ENCODE data around the gene COBLL1.

COBLL1 gene

DNA sequence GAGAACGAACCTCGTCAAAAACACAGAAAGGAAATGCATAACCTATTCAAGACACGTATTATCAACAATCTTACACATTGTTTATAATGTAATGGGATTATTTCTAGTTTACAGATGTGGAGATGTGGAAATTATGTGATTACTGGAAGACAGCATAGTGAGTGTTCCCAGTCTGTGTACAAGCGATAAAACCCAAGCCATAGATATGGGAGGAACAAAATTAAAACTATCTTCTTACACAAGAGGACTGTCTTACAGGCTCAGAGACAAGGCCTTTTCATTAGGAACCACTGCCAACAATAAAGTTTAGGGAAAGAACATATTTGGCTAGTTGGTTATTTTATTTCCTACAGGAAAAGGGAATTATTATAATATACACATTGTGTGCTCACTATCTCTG lies 20.3 kb downstream of the COBLL1 start:
- TF ChIP-seq, protein P1, sequence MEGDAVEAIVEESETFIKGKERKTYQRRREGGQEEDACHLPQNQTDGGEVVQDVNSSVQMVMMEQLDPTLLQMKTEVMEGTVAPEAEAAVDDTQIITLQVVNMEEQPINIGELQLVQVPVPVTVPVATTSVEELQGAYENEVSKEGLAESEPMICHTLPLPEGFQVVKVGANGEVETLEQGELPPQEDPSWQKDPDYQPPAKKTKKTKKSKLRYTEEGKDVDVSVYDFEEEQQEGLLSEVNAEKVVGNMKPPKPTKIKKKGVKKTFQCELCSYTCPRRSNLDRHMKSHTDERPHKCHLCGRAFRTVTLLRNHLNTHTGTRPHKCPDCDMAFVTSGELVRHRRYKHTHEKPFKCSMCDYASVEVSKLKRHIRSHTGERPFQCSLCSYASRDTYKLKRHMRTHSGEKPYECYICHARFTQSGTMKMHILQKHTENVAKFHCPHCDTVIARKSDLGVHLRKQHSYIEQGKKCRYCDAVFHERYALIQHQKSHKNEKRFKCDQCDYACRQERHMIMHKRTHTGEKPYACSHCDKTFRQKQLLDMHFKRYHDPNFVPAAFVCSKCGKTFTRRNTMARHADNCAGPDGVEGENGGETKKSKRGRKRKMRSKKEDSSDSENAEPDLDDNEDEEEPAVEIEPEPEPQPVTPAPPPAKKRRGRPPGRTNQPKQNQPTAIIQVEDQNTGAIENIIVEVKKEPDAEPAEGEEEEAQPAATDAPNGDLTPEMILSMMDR (IDR thresholded peaks at IDR 0.05; ENCODE audit: poor library complexity, severe bottlenecking): no peak
- DNase-seq (ENCODE audit: low spot score): no peak
- no peaks in the 10 kb centered on the region for H3K9me3 ChIP-seq (ENCODE audit: severe bottlenecking)
- ATAC-seq (ENCODE audit: low read depth): no peak
- H3K4me3 ChIP-seq (ENCODE audit: severe bottlenecking): no peak overlapping the region
- H3K36me3 ChIP-seq (ENCODE audit: low read depth): no peaks in the 10 kb centered on the region; the same call in 1 of the 2 replicates
- H3K27me3 ChIP-seq (ENCODE audit: insufficient read depth, poor library complexity, severe bottlenecking): no peaks in the 10 kb centered on the region
- no peak overlapping the region for H3K27ac ChIP-seq (ENCODE audit: poor library complexity, severe bottlenecking)
- peaks cover 20% of the 10 kb centered on the region for H3K4me1 ChIP-seq (ENCODE audit: insufficient read depth, poor library complexity, severe bottlenecking)

DNA sequence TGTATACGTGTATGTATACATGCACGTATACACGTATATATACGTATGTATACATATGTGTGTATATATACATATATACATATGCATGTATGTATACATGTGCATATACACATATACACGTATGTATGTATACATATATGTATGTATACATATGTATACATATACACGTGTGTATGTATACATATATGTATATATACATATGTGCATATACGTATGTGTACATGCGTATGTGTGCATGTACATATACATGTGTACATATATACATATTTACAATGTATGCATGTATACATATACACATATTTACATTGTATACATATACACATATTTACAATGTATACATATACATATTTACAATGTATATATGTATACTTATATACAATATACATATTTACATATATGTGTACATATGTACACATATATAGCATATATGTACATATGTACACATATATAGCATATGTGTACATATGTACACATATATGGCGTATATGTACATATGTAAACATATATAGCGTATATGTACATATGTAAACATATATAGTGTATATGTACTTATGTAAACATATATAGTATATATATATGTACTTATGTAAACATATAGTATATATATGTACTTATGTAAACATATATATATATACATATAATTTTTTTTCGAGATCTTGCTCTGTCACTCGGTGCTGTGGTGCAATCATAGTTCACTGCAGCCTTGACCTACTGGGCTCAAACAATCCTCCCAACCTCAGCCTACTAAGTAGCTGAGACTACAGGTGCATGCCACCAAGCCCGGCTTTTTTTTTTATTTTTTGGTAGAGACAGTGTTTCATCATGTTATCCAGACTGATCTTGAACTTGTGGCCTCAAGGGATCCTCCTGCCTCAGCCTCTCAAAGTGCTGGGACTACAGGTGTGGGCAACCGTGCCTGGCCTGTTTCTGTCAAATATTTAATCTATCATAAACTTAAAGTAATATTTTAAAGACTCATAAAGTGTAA lies 23.2 kb downstream of the COBLL1 start:
- H3K4me3 ChIP-seq (ENCODE audit: severe bottlenecking): no peak overlapping the region
- H3K4me1 ChIP-seq (ENCODE audit: insufficient read depth, poor library complexity, severe bottlenecking): no peaks in the 10 kb centered on the region
- H3K27me3 ChIP-seq (ENCODE audit: insufficient read depth, poor library complexity, severe bottlenecking): no peaks in the 10 kb centered on the region
- H3K36me3 ChIP-seq (ENCODE audit: low read depth): no peaks in the 10 kb centered on the region
- no peaks in the 10 kb centered on the region for H3K9me3 ChIP-seq (ENCODE audit: severe bottlenecking)
- ATAC-seq (ENCODE audit: low read depth): no peak
- TF ChIP-seq, protein P1 (IDR thresholded peaks at IDR 0.05; ENCODE audit: poor library complexity, severe bottlenecking): no peak
- no peak for DNase-seq (ENCODE audit: low spot score)
- no peak overlapping the region for H3K27ac ChIP-seq (ENCODE audit: poor library complexity, severe bottlenecking)

- Histone ChIP-seq H3K4me3 (ENCODE audit: severe bottlenecking) (no peak overlapping the region), H3K27ac (ENCODE audit: poor library complexity, severe bottlenecking) (no peak overlapping the region), H3K9me3 (ENCODE audit: severe bottlenecking) (no peaks in the 10 kb centered on the region), H3K36me3 (ENCODE audit: low read depth) (no peaks in the 10 kb centered on the region), H3K4me1 (ENCODE audit: insufficient read depth, poor library complexity, severe bottlenecking) (no peaks in the 10 kb centered on the region), H3K27me3 (ENCODE audit: insufficient read depth, poor library complexity, severe bottlenecking) (no peaks in the 10 kb centered on the region)
- DNase-seq (ENCODE audit: low spot score) (no peak), ATAC-seq (ENCODE audit: low read depth) (no peak)
- TF ChIP-seq, protein P1 (IDR thresholded peaks at IDR 0.05; ENCODE audit: poor library complexity, severe bottlenecking): no peak
These were observed 24.7 kb downstream of the COBLL1 start for GRCh38 chr2:164816900-164817299.

DNA sequence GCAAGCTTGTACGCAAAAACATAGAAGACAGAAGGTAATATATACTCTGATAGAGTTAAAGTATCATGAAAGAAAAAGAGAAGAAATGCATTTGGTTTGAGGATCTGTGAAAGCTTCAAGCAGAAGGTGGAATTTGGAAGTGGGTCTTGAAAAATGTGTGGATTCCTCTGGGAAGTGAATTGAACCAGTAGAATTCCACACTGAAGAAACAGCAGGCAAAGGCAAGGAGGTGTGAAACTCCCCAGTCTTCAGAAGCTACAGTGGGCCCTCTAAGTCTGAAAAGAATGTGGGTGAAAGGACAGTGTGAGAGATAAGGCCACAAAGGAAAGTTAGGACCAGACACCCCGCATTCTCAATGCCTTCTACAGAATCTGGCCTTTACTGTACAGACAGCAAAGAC lies 25.6 kb downstream of the COBLL1 start:
- TF ChIP-seq, protein P1 (IDR thresholded peaks at IDR 0.05; ENCODE audit: poor library complexity, severe bottlenecking): no peak
- Histone ChIP-seq H3K27me3 (ENCODE audit: insufficient read depth, poor library complexity, severe bottlenecking) (no peaks in the 10 kb centered on the region), H3K36me3 (ENCODE audit: low read depth) (no peaks in the 10 kb centered on the region), H3K4me1 (ENCODE audit: insufficient read depth, poor library complexity, severe bottlenecking) (no peaks in the 10 kb centered on the region), H3K9me3 (ENCODE audit: severe bottlenecking) (no peaks in the 10 kb centered on the region), H3K27ac (ENCODE audit: poor library complexity, severe bottlenecking) (no peak overlapping the region), H3K4me3 (ENCODE audit: severe bottlenecking) (no peak overlapping the region)
- ATAC-seq (ENCODE audit: low read depth) (no peak), DNase-seq (ENCODE audit: low spot score) (no peak)

Measured in RWPE2 (cell line).